22Rv1 (cell line): ENCODE measurements around the gene PPFIBP2.

ENCODE experiments used
- ZFX ChIP-seq: fragments of 450-650 bp; IDR thresholded peaks from 2 replicates; pipeline ENCODE4 v1.6.1; 2017; ENCODE audit warnings: antibody characterized with exemption, borderline replicate concordance
- TF ChIP-seq, protein P1 (sequence below): fragments of 450-650 bp; IDR thresholded peaks from 2 replicates; pipeline ENCODE4 v1.5.1; 2017; ENCODE audit warnings: mild to moderate bottlenecking

DNA sequence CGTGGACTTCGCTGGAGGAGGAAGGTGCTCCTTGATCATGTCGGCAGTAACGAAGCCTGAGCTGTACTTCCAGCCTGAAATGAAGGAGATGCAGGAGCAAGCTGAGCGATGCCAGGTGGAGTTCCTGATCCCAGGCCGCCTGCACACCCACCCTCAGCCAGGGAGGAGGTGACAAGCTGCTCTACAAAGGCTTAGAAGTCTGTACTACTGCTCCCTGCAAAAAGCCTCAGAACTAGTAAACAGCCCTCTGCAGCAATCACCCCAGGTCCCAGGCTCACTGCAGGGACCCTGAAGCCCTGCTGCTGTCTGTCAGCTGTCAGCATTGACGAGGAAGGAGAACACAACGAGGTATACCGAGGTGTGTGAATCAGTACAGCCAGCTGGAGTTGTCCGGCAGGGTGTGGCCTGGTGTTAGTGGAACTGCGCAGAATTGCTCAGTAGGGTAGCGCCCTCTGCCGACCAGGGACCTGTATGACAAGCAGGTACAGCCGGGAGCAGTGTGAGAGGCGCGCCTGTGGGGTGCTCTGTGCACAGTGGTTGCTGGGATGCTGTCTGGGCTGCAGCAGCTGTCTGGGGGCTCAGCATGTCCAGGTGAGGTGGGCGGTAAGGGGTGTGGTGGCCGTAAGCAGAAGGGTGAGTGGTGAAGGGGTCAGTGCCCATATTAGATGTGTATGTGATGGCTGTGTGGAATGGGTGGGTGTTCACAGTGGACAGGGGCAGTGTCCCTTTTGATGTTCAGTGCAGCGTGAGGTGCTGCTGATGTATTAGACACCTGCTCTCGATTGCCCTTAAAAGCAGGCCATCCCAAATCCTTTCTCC lies 151.9 kb downstream of the PPFIBP2 start:
- TF ChIP-seq, protein P1, sequence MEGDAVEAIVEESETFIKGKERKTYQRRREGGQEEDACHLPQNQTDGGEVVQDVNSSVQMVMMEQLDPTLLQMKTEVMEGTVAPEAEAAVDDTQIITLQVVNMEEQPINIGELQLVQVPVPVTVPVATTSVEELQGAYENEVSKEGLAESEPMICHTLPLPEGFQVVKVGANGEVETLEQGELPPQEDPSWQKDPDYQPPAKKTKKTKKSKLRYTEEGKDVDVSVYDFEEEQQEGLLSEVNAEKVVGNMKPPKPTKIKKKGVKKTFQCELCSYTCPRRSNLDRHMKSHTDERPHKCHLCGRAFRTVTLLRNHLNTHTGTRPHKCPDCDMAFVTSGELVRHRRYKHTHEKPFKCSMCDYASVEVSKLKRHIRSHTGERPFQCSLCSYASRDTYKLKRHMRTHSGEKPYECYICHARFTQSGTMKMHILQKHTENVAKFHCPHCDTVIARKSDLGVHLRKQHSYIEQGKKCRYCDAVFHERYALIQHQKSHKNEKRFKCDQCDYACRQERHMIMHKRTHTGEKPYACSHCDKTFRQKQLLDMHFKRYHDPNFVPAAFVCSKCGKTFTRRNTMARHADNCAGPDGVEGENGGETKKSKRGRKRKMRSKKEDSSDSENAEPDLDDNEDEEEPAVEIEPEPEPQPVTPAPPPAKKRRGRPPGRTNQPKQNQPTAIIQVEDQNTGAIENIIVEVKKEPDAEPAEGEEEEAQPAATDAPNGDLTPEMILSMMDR, result peak; percentile 89
- no peak for TF ChIP-seq ZFX
